CD4-positive, alpha-beta T cell (primary cell): Measurements from ENCODE around the gene RUFY4. TPM values are rescaled to one million over a fixed set of nuclear protein-coding genes. Genes with fewer than 3 reads are reported as not detected.

Experiments
- ATAC-seq: fragments of 200-7000 bp; cut with Tn5 transposase; one replicate; pipeline ENCODE4 v1.10.0; 2022; ENCODE audit warnings: mild to moderate bottlenecking; ENCODE audit not compliant: poor library complexity
- CTCF ChIA-PET: fragments of 350-600 bp; sonication (Branson Sonifier 250); formaldehyde crosslinking; loops from one replicate; lab custom pipeline; 2021; ENCODE audit warnings: antibody characterized with exemption, inconsistent platforms; lab: Charles Lee
- POLR2A ChIA-PET: fragments of 350-600 bp; sonication (Branson Sonifier 250); formaldehyde crosslinking; loops from one replicate; lab custom pipeline; 2021; ENCODE audit warnings: antibody characterized with exemption, inconsistent platforms; lab: Charles Lee
- DNase-seq, 14 experiments: peaks; one replicate each; pipeline ENCODE4 v3.0.0-alpha.2; 2013 to 2020; ENCODE audit warnings: mixed read lengths in 2 of 14
- H3K27ac ChIP-seq, 2 donors: one replicate each; pipeline versions ENCODE4 v1.5.1 to v1.7.0; 2013; ENCODE audit warnings: low read length in 2 of 2, low read depth in 1 of 2, mild to moderate bottlenecking in 1 of 2
- H3K27me3 ChIP-seq, 2 experiments: 1 replicate in 1 of 2; 2 replicates in 1 of 2; pipeline versions ENCODE4 v1.6.1 to v1.7.0; 2013; ENCODE audit warnings: low read length in 2 of 2, control low read depth in 1 of 2, mild to moderate bottlenecking in 1 of 2, moderate library complexity in 1 of 2; ENCODE audit not compliant: insufficient read depth in 2 of 2, control insufficient read depth in 1 of 2
- H3K36me3 ChIP-seq: one replicate; pipeline ENCODE4 v1.6.1; 2013; ENCODE audit warnings: low read length, control low read depth; ENCODE audit not compliant: insufficient read depth
- H3K4me1 ChIP-seq: one replicate; pipeline ENCODE4 v1.6.1; 2013; ENCODE audit warnings: low read length, control low read depth; ENCODE audit not compliant: insufficient read depth
- H3K4me3 ChIP-seq: one replicate; pipeline ENCODE4 v1.5.1; 2013; ENCODE audit warnings: mild to moderate bottlenecking, low read length, moderate library complexity
- H3K9me3 ChIP-seq, 2 experiments: 1 replicate in 1 of 2; 2 replicates in 1 of 2; pipeline versions ENCODE4 v1.6.1 to v1.7.0; 2013; ENCODE audit warnings: low read length in 2 of 2, mild to moderate bottlenecking in 2 of 2, control low read depth in 1 of 2, moderate library complexity in 1 of 2; ENCODE audit not compliant: control insufficient read depth in 1 of 2, insufficient read depth in 1 of 2
- H3K27ac Mint-ChIP-seq: one replicate; pipeline ENCODE4 v1.8.0; 2020; ENCODE audit warnings: mixed read lengths
- H3K27me3 Mint-ChIP-seq: one replicate; pipeline ENCODE4 v1.8.0; 2021; ENCODE audit warnings: mixed read lengths
- H3K36me3 Mint-ChIP-seq: one replicate; pipeline ENCODE4 v1.8.0; 2021; ENCODE audit warnings: low read depth, mixed read lengths
- H3K4me1 Mint-ChIP-seq: one replicate; pipeline ENCODE4 v1.8.0; 2021; ENCODE audit warnings: low read depth, mixed read lengths
- H3K4me3 Mint-ChIP-seq: one replicate; pipeline ENCODE4 v1.8.0; 2020; ENCODE audit warnings: mild to moderate bottlenecking, mixed read lengths
- H3K9me3 Mint-ChIP-seq: one replicate; pipeline ENCODE4 v1.8.0; 2020; ENCODE audit warnings: mixed read lengths
- CTCF ChIP-seq: fragments of 200-600 bp; IDR thresholded peaks from one replicate; pipeline ENCODE4 v1.8.0; 2022; ENCODE audit warnings: antibody characterized with exemption, mild to moderate bottlenecking
- intact Hi-C, 2 experiments: fragments of 100-400 bp; cut with DNase I in 1 of 2; cut with micrococcal nuclease in 1 of 2; formaldehyde crosslinking; loops; one replicate each; pipeline versions ENCODE4 v1.15.1 to v1.9.0; 2023 to 2025; cut with DNase I, micrococcal nuclease
- total RNA-seq, 174 experiments: library from RNA in 2 of 174; stranded (reverse) in 2 of 174; gene quantifications; one replicate each; pipeline ENCODE4 v1.2.3 and lab custom pipeline; 2021 to 2026

RUFY4 gene
- total RNA-seq, 2 experiments from 2014 or later = 0.78 to 0.85 TPM

- Mint-ChIP-seq H3K27me3 (peaks cover 38% of the 10 kb centered on the region), H3K4me3 (no peak overlapping the region), H3K4me1 (no peaks in the 10 kb centered on the region), H3K9me3 (no peaks in the 10 kb centered on the region), H3K27ac (no peak overlapping the region), H3K36me3 (no peaks in the 10 kb centered on the region)
- TF ChIP-seq CTCF = no peak
- no peak for DNase-seq
- no peak for ATAC-seq
- Histone ChIP-seq H3K36me3 (no peaks in the 10 kb centered on the region), H3K9me3 (no peaks in the 10 kb centered on the region), H3K4me1 (no peaks in the 10 kb centered on the region), H3K4me3 (no peak overlapping the region), H3K27ac (no peak overlapping the region), H3K27me3 (peaks cover 0 to 3% of the 10 kb centered on the region in 2 experiments)
- POLR2A ChIA-PET = no interaction called here
- intact Hi-C loops = no loop called here
- CTCF ChIA-PET = no interaction called here
Observed at GRCh38 chr2:218059289-218059688, 9.8 kb upstream of the RUFY4 start.

- ATAC-seq (no peak), DNase-seq (no peak)
- Mint-ChIP-seq H3K9me3 (no peaks in the 10 kb centered on the region), H3K4me3 (no peak overlapping the region), H3K27ac (no peak overlapping the region), H3K27me3 (peaks cover 38% of the 10 kb centered on the region), H3K36me3 (no peaks in the 10 kb centered on the region), H3K4me1 (no peaks in the 10 kb centered on the region)
- H3K27ac ChIP-seq = no peak overlapping the region
- H3K4me1 ChIP-seq = no peaks in the 10 kb centered on the region
- POLR2A ChIA-PET = no interaction called here
- no peaks in the 10 kb centered on the region for H3K36me3 ChIP-seq
- intact Hi-C loops = no loop called here
- H3K9me3 ChIP-seq = no peaks in the 10 kb centered on the region
- no peak for TF ChIP-seq CTCF
- no peak overlapping the region for H3K4me3 ChIP-seq
- CTCF ChIA-PET = no interaction called here
- peaks cover 0 to 3% of the 10 kb centered on the region in 2 experiments for H3K27me3 ChIP-seq
Observed at GRCh38 chr2:218060118-218060517, 8.9 kb upstream of the RUFY4 start.

GRCh38 chr2:218060950-218061660 is 7.9 kb upstream of the RUFY4 start:
- DNase-seq (no peak), ATAC-seq (no peak)
- Mint-ChIP-seq H3K4me3 (no peak overlapping the region), H3K36me3 (no peaks in the 10 kb centered on the region), H3K27me3 (peaks cover 33% of the 10 kb centered on the region), H3K27ac (no peak overlapping the region), H3K4me1 (no peaks in the 10 kb centered on the region), H3K9me3 (no peaks in the 10 kb centered on the region)
- no peaks in the 10 kb centered on the region for H3K4me1 ChIP-seq
- intact Hi-C loops = no loop called here
- peaks cover 0 to 3% of the 10 kb centered on the region in 2 experiments for H3K27me3 ChIP-seq
- ChIA-PET CTCF (no interaction called here), POLR2A (no interaction called here)
- no peak for TF ChIP-seq CTCF
- H3K36me3 ChIP-seq = no peaks in the 10 kb centered on the region
- no peak overlapping the region for H3K4me3 ChIP-seq
- no peaks in the 10 kb centered on the region for H3K9me3 ChIP-seq
- H3K27ac ChIP-seq = no peak overlapping the region
